Natural killer cell (primary cell): Measurements from ENCODE around the gene SYNJ2. TPM values are rescaled to one million over a fixed set of nuclear protein-coding genes. Genes with fewer than 3 reads are reported as not detected.

ENCODE experiments used
- ATAC-seq, 3 donors: fragments of 150-1000 bp in 2 of 3; fragments of 200-7000 bp in 1 of 3; cut with Tn5 transposase; 1 replicate in 1 of 3; 2 replicates in 2 of 3; pipeline ENCODE4 v1.10.0; 2021; ENCODE audit warnings: mild to moderate bottlenecking in 2 of 3, moderate library complexity in 2 of 3
- DNase-seq, 2 donors: peaks; one replicate each; pipeline versions ENCODE4 v3.0.0 to v3.0.0-alpha.2; 2013 to 2021; ENCODE audit warnings: mixed read lengths in 1 of 2
- H3K27ac ChIP-seq: one replicate; pipeline ENCODE4 v1.5.1; 2013; ENCODE audit warnings: mild to moderate bottlenecking, low read length
- H3K27me3 ChIP-seq: one replicate; pipeline ENCODE4 v1.6.1; 2013; ENCODE audit warnings: low read length; ENCODE audit not compliant: control insufficient read depth, insufficient read depth
- H3K36me3 ChIP-seq: one replicate; pipeline ENCODE4 v1.6.1; 2013; ENCODE audit warnings: low read length; ENCODE audit not compliant: control insufficient read depth, insufficient read depth
- H3K4me1 ChIP-seq: one replicate; pipeline ENCODE4 v1.6.1; 2013; ENCODE audit warnings: low read length; ENCODE audit not compliant: control insufficient read depth, insufficient read depth
- H3K4me3 ChIP-seq: one replicate; pipeline ENCODE4 v1.5.1; 2013; ENCODE audit warnings: low read length
- H3K9me3 ChIP-seq: one replicate; pipeline ENCODE4 v1.6.1; 2013; ENCODE audit warnings: low read length; ENCODE audit not compliant: control insufficient read depth, insufficient read depth
- H3K27ac Mint-ChIP-seq, 2 donors: one replicate each; pipeline ENCODE4 v1.8.0; 2022; ENCODE audit warnings: mild to moderate bottlenecking in 2 of 2, mixed read lengths in 2 of 2, moderate library complexity in 1 of 2
- H3K27me3 Mint-ChIP-seq, 2 donors: one replicate each; pipeline ENCODE4 v1.8.0; 2022; ENCODE audit warnings: low read depth in 2 of 2, mixed read lengths in 2 of 2
- H3K36me3 Mint-ChIP-seq: one replicate; pipeline ENCODE4 v1.8.0; 2022; ENCODE audit warnings: mixed read lengths
- H3K4me1 Mint-ChIP-seq, 2 donors: one replicate each; pipeline ENCODE4 v1.8.0; 2022; ENCODE audit warnings: mixed read lengths in 2 of 2
- H3K4me3 Mint-ChIP-seq: one replicate; pipeline ENCODE4 v1.8.0; 2022; ENCODE audit warnings: mild to moderate bottlenecking, moderate library complexity, mixed read lengths
- H3K9me3 Mint-ChIP-seq, 2 donors: one replicate each; pipeline ENCODE4 v1.8.0; 2022; ENCODE audit warnings: mixed read lengths in 2 of 2
- CTCF ChIP-seq: fragments of 200-600 bp; IDR thresholded peaks from one replicate; pipeline ENCODE4 v1.8.0; 2022; ENCODE audit warnings: antibody characterized with exemption
- WGBS: methylation state at CpG from one replicate; pipeline ENCODE4 v1.1.7; 2013; ENCODE audit warnings: missing lambda C conversion rate; ENCODE audit not compliant: insufficient coverage; 5-methylcytosine and 5-hydroxymethylcytosine counted together
- intact Hi-C: fragments of 100-400 bp; cut with micrococcal nuclease; formaldehyde crosslinking; loops from one replicate; pipeline ENCODE4 v1.14.2; 2022
- total RNA-seq, 4 donors: library from RNA; stranded (reverse); fragments of 120-200 nt in 1 of 4; gene quantifications; one replicate each; pipeline versions ENCODE4 v1.2.3 to v1.2.4, GENCODE V29; 2013 to 2022

The SYNJ2 gene
- total RNA-seq, 3 donors from 2014 or later (not counting 1 experiment from before 2014, with no cell fraction given), result 24.4 to 47.0 (median 28.0) TPM

- no peaks in the 10 kb centered on the region for H3K9me3 Mint-ChIP-seq
- ATAC-seq (no peak), DNase-seq (no peak)
- no peaks in the 10 kb centered on the region for H3K36me3 Mint-ChIP-seq
- H3K4me3 ChIP-seq, result no peak overlapping the region
- H3K27ac ChIP-seq, result no peak overlapping the region
- intact Hi-C loops, result no loop called here
- no peak for TF ChIP-seq CTCF
- H3K27me3 Mint-ChIP-seq, result no peaks in the 10 kb centered on the region
- H3K9me3 ChIP-seq, result no peaks in the 10 kb centered on the region
- no peaks in the 10 kb centered on the region for H3K4me1 ChIP-seq
- H3K36me3 ChIP-seq, result peaks cover 11% of the 10 kb centered on the region
- no peak overlapping the region for H3K27ac Mint-ChIP-seq
- WGBS, result 100% methylated on average over 5 of the region's 5 CpGs
- H3K4me1 Mint-ChIP-seq, result no peaks in the 10 kb centered on the region
- no peaks in the 10 kb centered on the region for H3K27me3 ChIP-seq
- no peak overlapping the region for H3K4me3 Mint-ChIP-seq
Measured at GRCh38 chr6:158111987-158112386, 130.3 kb downstream of the SYNJ2 start.

GRCh38 chr6:158113802-158114201 lies 132.1 kb downstream of the SYNJ2 start:
- Histone ChIP-seq H3K27ac (no peak overlapping the region), H3K9me3 (no peaks in the 10 kb centered on the region), H3K4me3 (no peak overlapping the region), H3K27me3 (no peaks in the 10 kb centered on the region), H3K36me3 (peaks cover 17% of the 10 kb centered on the region), H3K4me1 (no peaks in the 10 kb centered on the region)
- DNase-seq (no peak), ATAC-seq (no peak)
- Mint-ChIP-seq H3K27me3 (no peaks in the 10 kb centered on the region), H3K27ac (no peak overlapping the region), H3K36me3 (peaks cover 9% of the 10 kb centered on the region), H3K4me1 (no peaks in the 10 kb centered on the region), H3K9me3 (no peaks in the 10 kb centered on the region), H3K4me3 (no peak overlapping the region)
- intact Hi-C loops, result no loop called here
- no peak for TF ChIP-seq CTCF

GRCh38 chr6:158115102-158115501 lies 133.4 kb downstream of the SYNJ2 start:
- Histone ChIP-seq H3K27ac (no peak overlapping the region), H3K9me3 (no peaks in the 10 kb centered on the region), H3K4me3 (no peak overlapping the region), H3K4me1 (no peaks in the 10 kb centered on the region), H3K27me3 (no peaks in the 10 kb centered on the region), H3K36me3 (peaks cover 17% of the 10 kb centered on the region)
- no peaks in the 10 kb centered on the region for H3K4me1 Mint-ChIP-seq
- H3K27me3 Mint-ChIP-seq, result no peaks in the 10 kb centered on the region
- H3K4me3 Mint-ChIP-seq, result no peak overlapping the region
- H3K9me3 Mint-ChIP-seq, result no peaks in the 10 kb centered on the region
- TF ChIP-seq CTCF, result no peak
- WGBS, result 86% methylated on average over 4 of the region's 4 CpGs
- intact Hi-C loops, result no loop called here
- ATAC-seq, result no peak
- H3K36me3 Mint-ChIP-seq, result peaks cover 9% of the 10 kb centered on the region
- no peak overlapping the region for H3K27ac Mint-ChIP-seq
- DNase-seq, result no peak

GRCh38 chr6:158115508-158115907 lies 133.8 kb downstream of the SYNJ2 start:
- H3K9me3 ChIP-seq, result no peaks in the 10 kb centered on the region
- ATAC-seq (no peak), DNase-seq (no peak)
- no peaks in the 10 kb centered on the region for H3K4me1 ChIP-seq
- no peak overlapping the region for H3K27ac Mint-ChIP-seq
- 78% methylated on average over 6 of the region's 6 CpGs for WGBS
- no peaks in the 10 kb centered on the region for H3K4me1 Mint-ChIP-seq
- no peak for TF ChIP-seq CTCF
- H3K36me3 Mint-ChIP-seq, result peaks cover 9% of the 10 kb centered on the region
- H3K36me3 ChIP-seq, result peaks cover 17% of the 10 kb centered on the region
- H3K9me3 Mint-ChIP-seq, result no peaks in the 10 kb centered on the region
- no peaks in the 10 kb centered on the region for H3K27me3 ChIP-seq
- no peak overlapping the region for H3K4me3 Mint-ChIP-seq
- H3K27me3 Mint-ChIP-seq, result no peaks in the 10 kb centered on the region
- H3K27ac ChIP-seq, result no peak overlapping the region
- no peak overlapping the region for H3K4me3 ChIP-seq
- intact Hi-C loops, result no loop called here
